AG04450 (cell line): ENCODE data around the gene NFIA. TPM values are rescaled to one million over a fixed set of nuclear protein-coding genes. Genes with fewer than 3 reads are reported as not detected.

ENCODE experiments used
- CTCF ChIA-PET: fragments of 300-600, 350-600 bp; formaldehyde crosslinking; extraction: SDS; loops from one replicate; lab custom pipeline; 2022; ENCODE audit warnings: antibody characterized with exemption, inconsistent platforms; lab: Charles Lee
- POLR2A ChIA-PET: fragments of 350-600 bp; formaldehyde crosslinking; extraction: SDS; loops from one replicate; lab custom pipeline; 2021; ENCODE audit warnings: antibody characterized with exemption, inconsistent platforms; lab: Yijun Ruan, JAX
- DNase-seq: peaks from one replicate; pipeline ENCODE4 v3.0.0-alpha.2; 2011; ENCODE audit warnings: low read depth, low spot score
- H3K27ac ChIP-seq: one replicate; pipeline ENCODE4 v1.5.1; 2012; ENCODE audit warnings: low read depth, low read length, control low read depth
- H3K27me3 ChIP-seq: one replicate; pipeline ENCODE4 v1.6.0; 2012; ENCODE audit warnings: low read length; ENCODE audit not compliant: control insufficient read depth, insufficient read depth
- H3K4me3 ChIP-seq: 2 replicates; pipeline ENCODE4 v1.5.1; 2011; ENCODE audit warnings: mild to moderate bottlenecking, low read depth, low read length, control low read depth
- H3K9me3 ChIP-seq: 2 replicates; pipeline ENCODE4 v1.5.1; 2012; ENCODE audit warnings: low read length; ENCODE audit not compliant: control insufficient read depth, insufficient read depth
- CTCF ChIP-seq: IDR thresholded peaks from 2 replicates; pipeline ENCODE4 v1.5.1; 2011; ENCODE audit warnings: low read depth, low read length, control low read depth, inconsistent platforms
- polyA plus RNA-seq: library from polyadenylated mRNA; depleted of rRNA; stranded (reverse); fragments of >200 nt; gene quantifications from 2 replicates; pipeline ENCODE4 v1.2.3, GENCODE V29; 2011

NFIA gene
- polyA plus RNA-seq, 1 experiment = 3.9 TPM

GRCh38 chr1:61423643-61424042 lies 341.3 kb downstream of the NFIA start:
- CTCF ChIA-PET = interaction anchor here (0.7 to 2.1 kb wide), 3 partner anchors 13 to 373 kb away, joined by 4 to 7 read pairs (median 4); no protein-coding TSS in a partner anchor
- POLR2A ChIA-PET = no interaction called here
- H3K9me3 ChIP-seq = no peaks in the 10 kb centered on the region
- no peak overlapping the region for H3K4me3 ChIP-seq
- no peak overlapping the region for H3K27ac ChIP-seq
- no peaks in the 10 kb centered on the region for H3K27me3 ChIP-seq
- TF ChIP-seq CTCF = no peak
- DNase-seq = no peak

GRCh38 chr1:61424382-61424781 lies 342.0 kb downstream of the NFIA start:
- ChIA-PET POLR2A (no interaction called here), CTCF (interaction anchor here (0.7 to 2.1 kb wide), 3 partner anchors 12 to 374 kb away, joined by 4 to 7 read pairs (median 4); no protein-coding TSS in a partner anchor)
- no peak overlapping the region for H3K4me3 ChIP-seq
- TF ChIP-seq CTCF = no peak
- no peaks in the 10 kb centered on the region for H3K27me3 ChIP-seq
- H3K9me3 ChIP-seq = no peaks in the 10 kb centered on the region
- DNase-seq = no peak
- no peak overlapping the region for H3K27ac ChIP-seq

- Histone ChIP-seq H3K27ac (no peak overlapping the region), H3K4me3 (no peak overlapping the region), H3K27me3 (no peaks in the 10 kb centered on the region), H3K9me3 (no peaks in the 10 kb centered on the region)
- ChIA-PET CTCF (interaction anchor here (1.0 to 2.1 kb wide), 3 partner anchors 27 to 429 kb away, joined by 3 to 7 read pairs (median 3); no protein-coding TSS in a partner anchor), POLR2A (interaction anchor here (0.5 kb wide), 1 partner anchor 191 kb away, joined by 8 read pairs; no protein-coding TSS in a partner anchor)
- no peak for DNase-seq
- TF ChIP-seq CTCF = no peak
Observed at GRCh38 chr1:61425040-61425439, 342.7 kb downstream of the NFIA start.

GRCh38 chr1:61426254-61426653 lies 343.9 kb downstream of the NFIA start:
- no peak overlapping the region for H3K4me3 ChIP-seq
- no peaks in the 10 kb centered on the region for H3K9me3 ChIP-seq
- TF ChIP-seq CTCF = no peak
- no peak overlapping the region for H3K27ac ChIP-seq
- ChIA-PET CTCF (interaction anchor here (0.9 to 1.2 kb wide), 3 partner anchors 376 to 447 kb away, joined by 3 read pairs; no protein-coding TSS in a partner anchor), POLR2A (no interaction called here)
- no peak for DNase-seq
- no peaks in the 10 kb centered on the region for H3K27me3 ChIP-seq

- H3K4me3 ChIP-seq = no peak overlapping the region
- H3K27me3 ChIP-seq = no peaks in the 10 kb centered on the region
- H3K27ac ChIP-seq = no peak overlapping the region
- no peak for TF ChIP-seq CTCF
- ChIA-PET CTCF (no interaction called here), POLR2A (no interaction called here)
- no peaks in the 10 kb centered on the region for H3K9me3 ChIP-seq
- no peak for DNase-seq
Observed at GRCh38 chr1:61426885-61427284, 344.5 kb downstream of the NFIA start.
